GM21717 (cell line): ENCODE data around the gene CXCL14.

Experiments used
- ATAC-seq: cut with Tn5 transposase; IDR thresholded peaks from one replicate; pipeline ENCODE4 v1.9.1; 2021; ENCODE audit warnings: mild to moderate bottlenecking, moderate library complexity; ENCODE audit not compliant: unreplicated experiment

CXCL14 gene

DNA sequence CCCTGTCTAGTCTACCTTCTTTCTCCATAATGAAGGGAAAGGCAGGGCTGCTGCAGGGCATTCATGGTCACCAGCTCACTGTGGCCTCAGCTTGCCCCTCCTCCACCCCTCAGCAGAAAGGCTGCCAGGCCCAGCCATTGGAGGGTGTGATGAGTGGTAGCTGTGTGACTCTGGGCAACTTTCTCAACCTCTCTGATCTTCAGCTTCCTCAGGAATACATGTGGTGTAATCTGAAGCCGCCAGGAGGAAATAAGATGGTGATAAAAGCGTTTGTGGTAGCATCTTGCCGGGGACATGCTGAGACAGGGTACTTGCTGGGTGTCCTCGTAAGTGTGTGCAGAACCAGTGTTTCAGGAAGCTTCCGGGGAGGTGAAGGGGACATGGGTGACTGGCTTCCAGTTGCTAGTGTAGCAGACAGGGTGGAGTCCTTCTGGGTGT is 9.8 kb downstream of the CXCL14 start:
- no peak for ATAC-seq

DNA sequence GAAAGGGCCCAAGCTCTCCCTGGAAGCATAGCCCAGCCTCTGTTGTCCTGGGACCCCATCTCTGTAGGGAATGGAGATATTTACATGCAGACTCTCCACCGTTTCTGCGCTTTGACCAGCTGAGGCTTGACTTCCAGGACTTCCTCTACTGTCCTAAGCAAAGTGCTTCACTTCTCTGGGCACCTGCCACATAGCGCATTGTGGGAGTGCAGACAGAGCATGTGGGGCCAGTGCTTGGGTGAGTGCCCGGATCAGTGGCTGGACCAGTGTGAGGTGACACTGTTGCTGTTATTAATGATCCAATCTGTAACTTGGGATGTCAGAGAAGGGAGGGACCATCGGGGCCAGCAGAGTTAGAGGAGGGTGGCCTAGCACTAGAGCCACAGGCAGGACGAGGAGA is 10.5 kb downstream of the CXCL14 start:
- ATAC-seq, result no peak

DNA sequence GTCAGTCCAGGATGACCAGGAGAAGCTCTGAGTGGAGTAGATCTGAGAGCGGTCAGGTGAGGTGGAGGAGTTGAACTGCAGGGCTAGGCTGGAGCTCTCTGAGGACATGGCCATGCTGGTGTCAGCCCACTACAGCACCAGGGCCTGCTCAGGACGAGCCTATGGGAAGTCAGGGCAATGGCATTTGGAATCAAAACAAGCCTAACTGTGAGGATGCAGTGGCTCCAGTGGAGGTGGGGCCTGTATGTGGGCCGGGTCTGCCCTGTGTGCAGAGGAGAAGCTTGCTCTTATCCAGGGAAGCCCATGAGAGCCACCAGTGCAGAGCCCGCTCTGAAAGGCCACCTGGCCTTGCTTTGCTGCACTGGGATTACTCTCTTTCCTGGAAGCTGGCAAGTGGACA is 11.1 kb downstream of the CXCL14 start:
- no peak for ATAC-seq

DNA sequence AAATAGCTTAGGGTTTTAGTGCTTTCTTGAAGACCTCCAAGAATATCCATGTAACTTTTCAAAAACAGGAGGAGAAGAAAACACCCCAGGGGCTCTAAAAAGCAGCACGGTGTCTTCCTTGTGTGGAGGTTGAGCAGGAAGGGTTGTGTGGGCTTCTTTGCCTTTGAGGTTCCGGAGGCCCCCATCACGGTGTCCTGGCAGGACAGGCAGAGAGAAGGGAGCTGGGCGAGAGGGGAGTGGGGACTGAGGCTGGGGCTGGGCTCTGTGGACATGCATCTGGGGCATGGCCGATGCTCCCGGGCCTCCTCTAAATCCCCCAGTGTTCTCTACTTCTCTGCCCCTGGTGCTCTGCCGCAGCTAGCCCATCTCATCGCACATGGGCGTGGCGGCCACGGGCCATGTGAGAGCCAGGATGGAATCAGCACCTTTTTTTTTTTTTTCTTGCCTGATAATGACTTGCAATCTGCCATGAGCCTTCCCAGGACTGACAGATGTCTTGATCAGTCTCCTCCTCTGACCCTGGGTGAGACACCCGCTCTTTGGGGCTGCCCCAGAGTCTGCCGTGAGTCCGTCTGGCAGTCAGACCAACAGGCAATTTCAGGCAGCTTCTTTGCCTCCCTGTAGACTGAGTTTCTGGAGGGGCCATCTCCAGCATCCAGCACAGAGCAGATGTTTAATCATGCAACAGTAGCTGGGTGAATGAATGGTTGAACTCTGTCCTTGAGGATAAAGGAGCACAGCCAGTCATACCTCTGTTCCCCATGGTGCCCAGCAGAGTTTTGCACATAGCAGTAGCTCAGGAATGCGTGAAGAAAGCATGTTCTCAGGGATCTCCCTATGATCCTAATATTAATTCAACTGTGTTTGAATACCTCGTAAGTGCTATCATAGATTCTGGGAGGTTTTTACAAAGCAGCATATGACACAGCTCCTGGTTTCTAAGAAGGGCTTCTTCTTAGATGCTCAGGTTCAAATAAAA is 12.1 kb downstream of the CXCL14 start:
- ATAC-seq, result no peak

DNA sequence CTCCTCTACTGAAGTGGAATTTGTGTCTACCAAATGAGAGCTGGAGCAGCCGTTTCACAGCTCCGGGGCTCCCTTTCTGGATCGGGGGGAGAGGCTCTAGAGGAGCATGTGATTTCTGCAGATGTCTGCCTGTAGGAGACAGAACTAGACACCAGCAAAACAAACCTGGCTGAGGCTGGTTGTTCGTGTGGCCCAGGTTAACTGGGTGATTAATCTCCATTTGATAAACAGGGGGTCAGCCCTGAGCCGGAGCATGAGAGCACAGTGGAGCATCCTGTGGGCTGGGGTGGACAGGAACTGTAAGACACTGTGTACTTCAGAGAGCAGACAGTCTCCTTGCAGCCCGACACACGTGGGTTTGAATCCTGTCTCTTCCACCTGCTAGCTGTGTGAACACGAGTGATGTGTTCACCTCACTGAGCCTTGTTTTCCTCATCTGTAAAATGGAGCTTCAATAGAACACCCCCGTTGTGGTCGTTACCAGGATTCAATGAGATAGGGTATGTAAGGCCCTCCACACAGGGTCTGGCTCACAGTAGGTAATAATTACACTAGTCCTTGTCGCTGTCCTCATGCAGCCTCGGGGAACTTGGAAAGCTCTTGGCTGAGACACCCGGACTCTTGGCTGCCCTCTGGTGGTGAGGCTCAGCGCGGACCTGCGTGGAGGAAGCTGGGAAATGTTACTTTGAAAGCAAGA is 12.9 kb downstream of the CXCL14 start:
- no peak for ATAC-seq

DNA sequence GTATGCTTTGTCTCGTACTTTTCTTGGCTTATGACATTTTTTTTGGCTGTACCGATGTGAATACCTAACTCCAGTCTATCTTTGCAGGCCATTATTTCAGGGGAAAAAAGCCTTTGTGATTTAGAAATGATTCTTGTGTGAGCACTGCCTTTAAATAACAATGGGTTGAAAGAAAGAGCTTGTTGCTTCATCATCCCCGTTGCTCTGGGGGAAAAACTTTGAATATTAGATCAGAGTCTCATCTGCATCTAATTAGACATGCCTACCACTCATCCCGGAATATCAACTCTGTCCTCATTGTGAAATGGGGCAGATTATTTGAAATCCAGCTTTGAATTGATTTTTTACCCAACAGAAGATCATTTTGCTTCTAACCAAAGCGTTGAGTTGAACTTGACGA is 13.5 kb downstream of the CXCL14 start:
- no peak for ATAC-seq

DNA sequence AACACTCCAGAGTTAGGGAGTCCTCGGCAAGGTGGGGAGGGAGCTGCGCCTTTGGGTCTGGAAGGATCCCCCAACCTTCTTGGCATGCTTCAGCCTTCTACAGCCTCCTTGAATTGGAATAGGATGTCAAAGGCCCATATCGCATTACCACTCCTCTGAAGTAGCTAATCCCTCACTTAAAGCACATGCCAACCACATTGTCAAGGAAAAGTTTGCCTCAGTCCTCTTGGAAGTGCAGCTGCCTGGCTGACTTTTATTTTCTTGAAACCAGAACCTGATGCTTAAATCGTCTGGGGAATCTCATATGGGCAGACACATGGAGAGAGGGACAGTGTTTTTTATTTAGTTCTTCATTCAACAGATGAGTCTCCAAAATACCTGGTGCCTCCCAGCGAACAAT is 14.5 kb downstream of the CXCL14 start:
- ATAC-seq, result no peak

DNA sequence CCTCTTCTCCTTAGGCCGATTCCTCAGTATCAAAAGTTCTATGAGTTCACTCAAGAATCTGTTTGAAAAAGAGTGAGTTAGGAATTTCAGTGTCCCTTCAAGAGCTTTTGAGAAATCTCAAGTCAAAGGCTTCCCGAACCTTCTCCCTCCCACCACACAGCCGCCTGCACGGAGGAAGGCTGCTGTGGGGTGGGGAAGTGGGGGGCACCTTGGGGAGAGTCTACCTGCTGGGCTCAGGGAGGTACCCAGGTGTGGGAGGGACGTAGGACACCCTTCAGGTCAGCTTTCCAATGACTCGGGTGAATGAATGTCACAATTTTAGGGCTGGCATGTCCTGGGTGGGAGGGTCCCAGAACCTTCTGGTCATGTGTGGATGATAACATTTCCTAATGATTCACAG is 17.5 kb downstream of the CXCL14 start:
- ATAC-seq, result no peak

DNA sequence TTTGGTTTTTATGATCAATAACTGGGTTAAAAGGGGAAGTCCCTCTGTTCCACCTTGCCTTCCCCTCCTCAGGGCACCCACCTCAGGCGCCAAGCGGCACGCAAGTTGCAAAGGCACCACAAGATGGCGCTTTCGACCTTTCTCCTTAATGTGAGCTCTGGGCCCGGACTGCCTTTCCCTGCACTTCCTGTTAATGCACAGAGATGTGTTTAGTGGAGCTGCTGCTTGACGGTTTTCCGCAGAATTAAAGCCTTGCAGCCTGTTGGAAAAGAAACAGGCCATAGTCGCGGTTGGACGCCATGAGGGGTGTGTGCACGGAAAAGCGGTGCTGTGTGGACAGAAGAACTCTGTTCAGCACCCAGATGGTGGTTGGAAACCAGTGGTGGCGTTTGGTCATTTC is 17.9 kb downstream of the CXCL14 start:
- peak; percentile 91 for ATAC-seq

DNA sequence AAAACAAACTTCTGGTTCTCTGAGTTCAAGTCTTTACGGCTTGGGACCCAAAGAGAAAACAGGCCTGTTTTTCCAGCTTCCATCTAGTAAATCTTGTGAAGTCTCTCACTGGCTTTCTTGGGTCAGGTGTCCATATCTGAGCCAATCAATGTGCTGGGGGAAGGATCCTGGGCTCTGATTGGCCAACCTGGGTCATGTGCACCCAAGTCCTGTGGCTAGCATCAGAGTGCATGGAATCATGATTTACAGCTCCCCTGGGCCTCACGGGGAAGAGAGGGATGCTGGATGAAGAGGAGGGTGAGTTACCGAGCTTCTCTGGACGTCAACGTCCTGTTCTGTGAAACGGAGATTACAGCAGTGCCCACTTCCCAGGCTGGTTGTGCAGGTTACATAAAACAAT is 19.4 kb downstream of the CXCL14 start:
- no peak for ATAC-seq

DNA sequence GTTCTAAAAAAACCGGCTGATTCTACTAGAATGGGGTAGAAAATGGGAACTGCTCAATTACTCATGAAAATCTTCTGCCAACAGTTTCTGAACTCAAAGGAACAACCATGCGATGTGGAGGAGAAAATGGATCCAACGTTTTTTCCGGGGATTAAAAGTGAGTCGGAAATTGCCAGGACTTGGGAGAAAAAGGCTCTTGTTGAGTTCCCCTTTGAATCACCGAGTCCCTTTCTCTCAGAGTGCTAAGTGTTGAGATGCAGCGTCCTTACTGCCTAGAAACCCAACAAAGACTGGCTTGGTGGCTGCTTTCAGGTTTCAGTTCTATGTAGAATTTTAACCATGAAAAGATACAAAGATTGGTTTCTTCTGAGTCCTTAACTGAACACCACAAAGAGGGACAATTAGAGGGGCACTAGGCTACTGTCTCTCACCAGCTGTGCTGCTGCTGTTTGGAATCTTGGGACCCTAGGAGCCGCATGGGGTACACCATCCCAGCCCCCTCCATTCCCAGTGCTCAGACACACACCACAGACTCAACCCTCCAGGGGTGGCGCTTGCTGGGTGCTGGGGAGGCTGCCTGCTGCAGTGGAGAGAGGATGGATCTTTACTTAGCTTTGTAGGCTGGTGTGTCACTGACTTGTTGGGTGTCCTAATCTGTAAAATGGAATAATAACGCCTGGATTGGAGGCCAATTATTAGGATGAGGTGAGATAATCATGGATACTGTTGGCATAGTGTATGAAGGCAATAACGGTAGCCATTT is 21.5 kb downstream of the CXCL14 start:
- no peak for ATAC-seq

DNA sequence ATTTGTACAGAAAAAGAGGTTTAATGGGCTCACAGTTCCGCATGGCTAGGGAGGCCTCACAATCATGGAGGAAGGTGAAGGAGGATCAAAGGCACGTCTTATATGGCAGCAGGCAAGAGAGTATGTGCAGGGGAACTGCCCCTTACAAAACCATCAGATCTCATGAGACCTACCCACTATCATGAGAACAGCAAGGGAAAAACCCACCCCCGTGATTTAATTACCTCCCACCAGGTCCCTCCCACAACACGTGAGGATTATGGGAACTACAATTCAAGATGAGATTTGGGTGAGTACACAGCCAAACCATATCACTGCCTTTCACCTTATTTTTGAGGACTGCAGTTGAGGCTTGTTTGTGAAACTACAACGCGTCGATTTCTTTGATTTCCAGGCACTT is 22.2 kb downstream of the CXCL14 start:
- ATAC-seq, result no peak

DNA sequence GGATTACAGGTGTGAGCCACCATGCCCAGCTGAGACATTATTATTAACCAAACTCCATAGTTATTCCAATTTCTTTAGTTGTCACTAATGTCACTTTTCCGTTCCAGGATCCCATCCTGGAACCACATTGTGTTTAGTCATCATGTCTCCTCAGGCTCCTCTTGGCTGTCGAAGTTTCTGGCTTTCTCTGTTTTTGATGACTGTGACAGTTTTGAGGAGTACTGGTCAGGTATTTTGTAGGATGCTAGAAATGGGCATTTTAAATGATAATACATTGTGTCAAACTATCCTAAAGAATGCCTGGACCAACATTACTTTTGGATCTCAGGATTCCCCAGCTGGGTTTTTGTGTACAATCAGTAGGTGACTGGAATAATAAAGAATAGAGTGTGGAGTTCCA is 23.3 kb downstream of the CXCL14 start:
- ATAC-seq, result no peak

DNA sequence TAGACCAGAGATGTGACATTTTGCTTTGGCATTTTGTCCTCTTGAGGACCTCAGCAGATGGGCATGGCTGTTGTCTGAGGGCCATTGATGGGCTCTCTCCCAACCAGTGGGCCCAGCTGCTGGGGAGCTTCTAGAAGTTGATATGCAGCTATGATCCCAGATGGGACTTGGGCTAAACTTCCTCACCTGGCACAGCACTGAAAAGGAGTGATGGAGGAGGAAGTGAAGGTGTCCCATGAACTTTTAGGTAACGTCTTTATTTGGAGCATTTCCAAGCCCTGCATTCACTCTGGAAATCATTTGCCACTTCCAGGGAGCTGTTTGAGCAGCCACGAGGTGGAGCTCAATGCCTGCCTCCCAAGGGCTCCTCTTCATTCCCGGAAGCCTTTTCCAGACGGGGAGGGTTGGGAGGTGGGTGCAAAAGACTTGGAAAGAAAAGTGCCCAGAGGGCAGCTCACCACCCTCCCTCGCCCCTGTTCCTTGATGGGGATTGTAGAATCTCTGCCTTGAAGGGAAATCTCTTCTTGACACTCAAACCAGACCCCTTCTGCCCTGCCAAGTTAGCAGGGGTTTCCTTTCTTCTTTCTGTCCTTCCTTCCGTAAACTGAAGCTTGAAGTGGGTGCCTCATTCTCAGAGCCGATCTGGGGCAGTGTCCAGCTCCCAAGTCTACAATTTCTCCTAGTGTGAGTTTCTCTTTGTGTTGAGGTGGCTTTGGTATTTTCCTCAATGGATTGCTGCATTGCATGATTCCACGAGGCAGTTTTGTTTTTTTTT is 24.9 kb downstream of the CXCL14 start:
- ATAC-seq, result no peak

DNA sequence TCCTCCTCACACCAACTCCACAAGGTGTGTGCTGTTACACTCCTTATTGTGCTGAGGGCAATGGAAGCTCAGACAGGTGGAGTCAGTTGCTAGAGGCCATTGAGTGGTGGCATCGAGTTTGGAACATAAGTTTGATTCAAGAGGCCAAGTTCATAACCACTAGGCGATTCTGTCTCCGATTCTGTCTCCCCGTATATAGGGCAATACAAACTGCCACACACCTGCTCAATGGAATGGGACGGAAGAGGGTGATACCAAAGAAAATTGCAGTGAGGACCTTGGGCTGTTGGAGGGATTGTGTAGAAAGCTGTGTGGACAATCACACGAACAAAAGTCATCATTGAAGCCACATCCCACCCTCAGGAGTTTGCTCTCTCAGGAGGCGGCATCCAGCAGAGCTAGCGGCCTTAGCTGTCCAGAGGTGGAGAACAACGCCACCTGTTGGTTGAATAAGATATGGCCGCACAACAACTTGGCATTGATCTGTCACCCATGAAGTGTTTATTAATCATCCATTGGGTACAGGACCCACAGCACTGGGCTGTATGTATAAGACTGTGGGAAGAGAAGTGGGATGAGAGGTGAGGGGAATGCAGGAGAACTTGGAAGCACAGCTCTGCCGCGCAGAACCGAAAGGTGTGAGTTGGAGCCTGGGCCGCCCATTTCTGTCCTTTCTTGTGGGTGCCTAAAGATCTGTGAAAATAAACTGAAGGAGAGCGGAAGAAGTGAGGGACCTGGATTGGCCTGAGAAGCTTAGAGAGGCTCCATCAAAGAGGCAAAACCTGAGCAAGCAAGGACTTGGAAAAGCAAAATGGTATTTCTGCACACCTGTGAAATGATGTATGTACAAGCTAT is 27.0 kb downstream of the CXCL14 start:
- peak; percentile 64 for ATAC-seq

DNA sequence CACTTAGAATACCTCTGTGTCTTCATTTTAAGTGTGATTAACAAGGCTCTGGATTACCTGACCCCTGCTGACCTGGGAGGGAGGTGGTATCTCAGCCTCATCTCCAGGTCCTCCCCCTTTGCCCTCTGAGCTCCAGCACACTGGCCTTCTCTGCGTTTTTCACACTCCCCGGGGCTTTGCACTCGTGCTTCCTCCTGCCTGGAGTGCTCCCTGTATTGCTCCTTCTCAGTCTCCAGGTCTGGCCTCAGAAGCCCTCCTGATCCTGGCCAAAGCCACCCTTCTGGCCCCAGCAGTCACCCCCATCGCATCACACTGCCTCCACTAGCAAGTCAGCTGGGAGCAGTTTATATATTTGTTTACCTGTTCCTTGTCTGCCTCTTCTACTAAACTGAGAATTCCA is 29.4 kb downstream of the CXCL14 start:
- no peak for ATAC-seq

DNA sequence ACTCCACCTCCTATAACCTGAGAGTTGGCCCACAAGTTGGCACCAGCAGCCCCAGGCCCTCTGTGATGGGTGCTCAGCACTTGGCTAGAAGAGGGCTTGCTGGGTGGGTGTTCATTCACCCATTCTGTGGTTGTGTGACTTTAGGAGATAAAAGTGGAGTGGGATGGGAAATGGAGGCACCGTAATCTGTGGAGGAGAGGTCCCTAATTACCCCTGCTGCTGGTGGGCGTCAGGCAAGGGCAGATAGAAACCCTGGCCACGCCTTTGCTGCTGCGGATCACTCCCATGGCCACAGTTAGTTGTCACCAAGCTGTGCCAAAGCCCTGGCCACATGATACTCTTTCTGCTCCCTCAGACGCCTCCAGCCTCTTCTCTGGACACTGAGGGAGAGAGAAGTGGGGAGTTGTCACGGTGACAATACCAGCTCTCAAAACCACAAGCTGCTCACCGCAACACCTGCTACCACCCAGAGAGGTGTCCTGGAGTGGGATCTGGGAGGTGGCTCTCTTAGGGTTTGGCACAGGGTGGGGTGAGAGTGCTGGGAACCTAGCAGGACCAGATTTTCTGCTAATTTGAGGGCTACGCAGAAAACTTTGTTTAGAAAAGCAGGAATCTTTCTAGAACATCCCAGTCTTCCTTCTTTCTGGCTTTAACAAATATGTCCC is 31.1 kb downstream of the CXCL14 start:
- ATAC-seq, result no peak

DNA sequence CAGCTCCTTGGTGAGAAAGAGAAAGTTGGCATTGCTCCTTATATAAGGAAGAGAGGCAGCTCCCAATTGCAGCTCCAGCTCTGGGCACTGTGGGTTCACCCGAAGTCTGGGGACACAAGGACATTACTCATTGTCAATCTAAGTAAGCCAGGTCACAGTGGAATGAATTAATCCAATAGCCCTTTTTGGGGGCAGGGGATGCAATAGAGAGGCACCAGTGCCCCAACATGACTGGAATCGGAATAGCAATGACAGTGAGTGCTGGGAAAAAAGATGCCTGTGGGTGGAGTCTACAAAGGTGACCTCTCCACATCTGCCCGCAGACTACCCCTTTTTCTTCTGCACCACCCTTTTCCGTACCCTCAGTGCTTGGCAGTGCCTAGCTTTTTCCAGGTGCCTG is 31.9 kb downstream of the CXCL14 start:
- ATAC-seq, result no peak

DNA sequence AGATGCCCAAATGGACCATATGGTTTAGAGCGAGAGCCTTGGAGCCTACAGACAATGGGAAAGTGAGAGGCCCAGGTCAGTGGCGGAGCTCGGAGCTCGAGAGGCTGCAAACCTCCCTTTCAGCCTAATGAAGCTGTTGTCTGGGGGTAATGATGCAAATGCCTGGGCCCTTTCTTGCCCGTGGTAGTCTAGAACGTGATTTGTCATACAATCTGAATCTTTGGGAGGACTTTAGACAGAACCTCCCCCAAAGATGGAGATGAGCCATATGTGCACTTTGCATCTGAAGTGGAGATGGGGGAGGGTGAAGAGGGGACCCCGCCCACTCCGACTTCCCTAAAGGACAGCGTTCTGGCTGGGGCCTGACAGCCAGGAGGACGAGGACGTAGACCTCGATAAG is 32.7 kb downstream of the CXCL14 start:
- ATAC-seq, result no peak
